GM18870 (cell line): ENCODE results near the gene ADAT3.

Experiments used
- ATAC-seq: cut with Tn5 transposase; IDR thresholded peaks from one replicate; pipeline ENCODE4 v1.9.1; 2021; ENCODE audit warnings: moderate library complexity; ENCODE audit not compliant: unreplicated experiment

ADAT3 gene

GRCh38 chr19:1955171-1956121 is 50.2 kb downstream of the ADAT3 start:
- no peak for ATAC-seq

GRCh38 chr19:1956122-1956494 is 50.9 kb downstream of the ADAT3 start:
- no peak for ATAC-seq

- ATAC-seq, result no peak
Observed at GRCh38 chr19:1956868-1957492, 51.8 kb downstream of the ADAT3 start.

GRCh38 chr19:1957562-1958248 is 52.5 kb downstream of the ADAT3 start:
- no peak for ATAC-seq

- no peak for ATAC-seq
Observed at GRCh38 chr19:1959928-1960589, 54.9 kb downstream of the ADAT3 start.

- ATAC-seq, result no peak
Observed at GRCh38 chr19:1961000-1961883, 56.0 kb downstream of the ADAT3 start.

GRCh38 chr19:1962674-1963073 is 57.5 kb downstream of the ADAT3 start:
- no peak for ATAC-seq
